ENCODE measurements around the gene TIMM29.
A peak's percentile ranks its signal among the peaks of the same experiment; 100 is the strongest.
"Not testable (repeated sequence)": the region's sequence is repeated elsewhere in the genome, so short reads cannot be mapped to it uniquely, and the experiment has no call there.

The TIMM29 gene

GRCh38 chr19:10913716-10914340, 14.8 kb upstream of the TIMM29 start:
- no peak for DNase-seq

GRCh38 chr19:10915130-10916091, 13.2 kb upstream of the TIMM29 start:
- DNase-seq = no peak

GRCh38 chr19:10916602-10917001, 12.0 kb upstream of the TIMM29 start:
- no peak for DNase-seq

- DNase-seq = no peak
Measured at GRCh38 chr19:10918359-10918758, 10.3 kb upstream of the TIMM29 start.

- no peak for DNase-seq
Measured at GRCh38 chr19:10919352-10920287, 9.0 kb upstream of the TIMM29 start.

- DNase-seq = no peak
Measured at GRCh38 chr19:10920288-10920655, 8.3 kb upstream of the TIMM29 start.

- DNase-seq = no peak
Measured at GRCh38 chr19:10920781-10921180, 7.8 kb upstream of the TIMM29 start.

- DNase-seq = no peak
Measured at GRCh38 chr19:10921199-10921909, 7.3 kb upstream of the TIMM29 start.

- no peak for DNase-seq
Measured at GRCh38 chr19:10921910-10922637, 6.5 kb upstream of the TIMM29 start.

GRCh38 chr19:10922638-10923014, 6.0 kb upstream of the TIMM29 start:
- no peak for DNase-seq

- no peak for DNase-seq
Measured at GRCh38 chr19:10923260-10924112, 5.1 kb upstream of the TIMM29 start.

- no peak for DNase-seq
Measured at GRCh38 chr19:10924597-10924996, 4.0 kb upstream of the TIMM29 start.

- peak; percentile 79 for DNase-seq
Measured at GRCh38 chr19:10927730-10928562, 665 bp upstream of the TIMM29 start.

- DNase-seq = no peak
Measured at GRCh38 chr19:10929402-10929794, 787 bp downstream of the TIMM29 start.

- DNase-seq = peak; percentile 93
Measured at GRCh38 chr19:10935371-10936059, 6.9 kb downstream of the TIMM29 start.

- DNase-seq = peak; percentile 98
Measured at GRCh38 chr19:10936661-10937084, 8.1 kb downstream of the TIMM29 start.

GRCh38 chr19:10941649-10942048, 13.0 kb downstream of the TIMM29 start:
- not testable (repeated sequence) for DNase-seq

GRCh38 chr19:10943412-10943811, 14.8 kb downstream of the TIMM29 start:
- not testable (repeated sequence) for DNase-seq

GRCh38 chr19:10945264-10945663, 16.7 kb downstream of the TIMM29 start:
- peak; percentile 53 for DNase-seq

Measured in OCI-M1 (cell line).